PC-9 (cell line): Measurements from ENCODE around the gene SLC35G6. TPM values are rescaled to one million over a fixed set of nuclear protein-coding genes. Genes with fewer than 3 reads are reported as not detected.
"Not testable (repeated sequence)": the region's sequence is repeated elsewhere in the genome, so short reads cannot be mapped to it uniquely, and the experiment has no call there.

Experiments
- BruUV-seq: library from RNA; stranded (reverse); fragments of 400-500 nt; replicated peaks from 2 replicates; lab custom pipeline; 2021; lab: Mats Ljungman, UMichigan
- CTCF ChIA-PET: fragments of 300-600 bp; sonication (Branson Sonifier 250); formaldehyde crosslinking; loops from one replicate; lab custom pipeline; 2022; ENCODE audit warnings: antibody characterized with exemption; lab: Charles Lee
- POLR2A ChIA-PET: fragments of 300-600 bp; sonication (Branson Sonifier 250); formaldehyde crosslinking; loops from one replicate; lab custom pipeline; 2022; ENCODE audit warnings: antibody characterized with exemption; ENCODE audit not compliant: unreplicated experiment; lab: Charles Lee
- DNase-seq, 2 experiments: peaks; one replicate each; pipeline versions ENCODE4 v3.0.0 to v3.0.0-alpha.2; 2015 to 2022; ENCODE audit warnings: mixed read lengths in 1 of 2
- H2AFZ ChIP-seq: fragments of 200-600 bp; sonication (generic); 2 replicates; pipeline ENCODE4 v1.8.1; 2017; ENCODE audit warnings: antibody characterized with exemption
- H3F3A ChIP-seq: fragments of 200-600 bp; sonication (generic); 2 replicates; pipeline ENCODE4 v1.8.1; 2017; ENCODE audit warnings: antibody characterized with exemption, mild to moderate bottlenecking, low read depth; ENCODE audit not compliant: insufficient read depth
- H3K27ac ChIP-seq: fragments of 200-600 bp; sonication (generic); 2 replicates; pipeline ENCODE4 v1.6.1; 2016; ENCODE audit warnings: mixed run types
- H3K27me3 ChIP-seq: fragments of 200-600 bp; sonication (generic); 2 replicates; pipeline ENCODE4 v1.6.1; 2016; ENCODE audit warnings: low read depth, mixed run types; ENCODE audit not compliant: insufficient read depth
- H3K36me3 ChIP-seq: fragments of 200-600 bp; sonication (generic); 2 replicates; pipeline ENCODE4 v1.6.1; 2016; ENCODE audit warnings: low read depth, mixed run types
- H3K4me1 ChIP-seq: fragments of 200-600 bp; sonication (generic); replicated peaks from 2 replicates; pipeline ENCODE4 v1.6.1; 2016; ENCODE audit warnings: mixed run types; ENCODE audit not compliant: insufficient read depth
- H3K4me2 ChIP-seq: fragments of 200-600 bp; sonication (generic); 2 replicates; pipeline ENCODE4 v1.6.1; 2017; ENCODE audit warnings: mixed run types
- H3K4me3 ChIP-seq: fragments of 200-600 bp; sonication (generic); 2 replicates; pipeline ENCODE4 v1.6.1; 2016; ENCODE audit warnings: mixed run types
- H3K79me2 ChIP-seq: fragments of 200-600 bp; sonication (generic); 2 replicates; pipeline ENCODE4 v1.6.1; 2017; ENCODE audit warnings: low read depth, mixed run types
- H3K9me2 ChIP-seq: fragments of 200-600 bp; sonication (generic); 2 replicates; pipeline ENCODE4 v1.8.1; 2017; ENCODE audit warnings: mild to moderate bottlenecking; ENCODE audit not compliant: insufficient read depth
- H3K9me3 ChIP-seq: fragments of 200-600 bp; sonication (generic); 2 replicates; pipeline ENCODE4 v1.8.1; 2016; ENCODE audit warnings: low read depth; ENCODE audit not compliant: insufficient read depth
- H4K20me1 ChIP-seq: fragments of 200-600 bp; sonication (generic); 2 replicates; pipeline ENCODE4 v1.8.1; 2017; ENCODE audit not compliant: insufficient read depth
- CTCF ChIP-seq: fragments of 200-600 bp; sonication (generic); conservative IDR thresholded peaks from 2 replicates; pipeline ENCODE4 v1.6.1; 2017; ENCODE audit warnings: mixed run types, antibody characterized with exemption, mild to moderate bottlenecking, moderate library complexity
- EZH2 ChIP-seq: fragments of 200-600 bp; sonication (generic); IDR thresholded peaks from 2 replicates; pipeline ENCODE4 v1.8.0; 2017; ENCODE audit warnings: antibody characterized with exemption, low read depth
- intact Hi-C: fragments of 100-400 bp; cut with micrococcal nuclease; formaldehyde crosslinking; loops from one replicate; pipeline ENCODE4 v1.10.0; 2022; ENCODE audit not compliant: unreplicated experiment
- total RNA-seq: library from RNA; stranded (reverse); gene quantifications from 2 replicates; pipeline ENCODE4 v1.2.3, GENCODE V29; 2021

The SLC35G6 gene
- total RNA-seq, 1 experiment from 2014 or later = not detected

DNA sequence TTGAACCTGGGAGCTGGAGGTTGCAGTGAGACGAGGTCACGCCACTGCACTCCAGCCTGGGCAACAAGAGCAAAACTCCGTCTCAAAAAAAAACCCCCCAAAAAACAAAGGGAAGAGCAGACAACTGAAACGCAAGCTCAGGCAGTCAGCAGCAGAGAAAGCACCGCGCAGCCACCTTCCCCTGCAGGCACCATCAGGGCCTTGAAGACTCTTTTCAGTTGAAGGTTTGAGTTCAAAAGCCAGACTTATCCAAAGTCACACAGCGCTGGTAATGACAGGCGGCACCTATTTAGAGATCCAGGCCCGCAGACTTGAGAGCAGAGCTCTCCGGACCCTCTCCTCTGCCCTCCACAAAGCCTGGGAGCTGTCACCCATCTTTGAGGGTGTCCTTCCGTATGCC lies 13.0 kb upstream of the SLC35G6 start:
- Histone ChIP-seq H2AFZ (no peak overlapping the region), H3K27ac (no peak overlapping the region)
- POLR2A ChIA-PET = no interaction called here

GRCh38 chr17:7468804-7469389 lies 12.3 kb upstream of the SLC35G6 start:
- Histone ChIP-seq H4K20me1 (no peaks in the 10 kb centered on the region), H3K4me1 (no peaks in the 10 kb centered on the region), H3K27ac (no peak overlapping the region), H3K36me3 (no peaks in the 10 kb centered on the region), H3K9me3 (no peaks in the 10 kb centered on the region), H3K4me2 (no peak overlapping the region), H2AFZ (no peak overlapping the region), H3K27me3 (no peaks in the 10 kb centered on the region), H3F3A (no peaks in the 10 kb centered on the region), H3K79me2 (peaks cover 6% of the 10 kb centered on the region; the same call in 1 of the 2 replicates), H3K4me3 (no peak overlapping the region), H3K9me2 (no peaks in the 10 kb centered on the region)
- ChIA-PET POLR2A (no interaction called here), CTCF (no interaction called here)
- intact Hi-C loops = no loop called here
- BruUV-seq = no TSS peak
- TF ChIP-seq CTCF (no peak), EZH2 (no peak)
- DNase-seq = no peak

More for the DNA sequence above, 13.0 kb upstream of the SLC35G6 start:
- Histone ChIP-seq H3K4me1 (no peaks in the 10 kb centered on the region), H3K36me3 (no peaks in the 10 kb centered on the region), H3K79me2 (0 out of 2 replicates have a peak, but pooled peaks cover under 1% of the 10 kb centered on the region), H3K9me3 (no peaks in the 10 kb centered on the region), H3K4me2 (no peak overlapping the region), H3K27me3 (no peaks in the 10 kb centered on the region), H3K9me2 (no peaks in the 10 kb centered on the region), H4K20me1 (no peaks in the 10 kb centered on the region), H3F3A (no peaks in the 10 kb centered on the region), H3K4me3 (no peak overlapping the region)
- TF ChIP-seq EZH2 = no peak
- TF ChIP-seq CTCF = no peak
- DNase-seq = no peak
- BruUV-seq = no TSS peak
- CTCF ChIA-PET = no interaction called here
- intact Hi-C loops = no loop called here

GRCh38 chr17:7469843-7470242 lies 11.4 kb upstream of the SLC35G6 start:
- CTCF ChIA-PET, H3K4me3 ChIP-seq, BruUV-seq: not testable (repeated sequence)

DNA sequence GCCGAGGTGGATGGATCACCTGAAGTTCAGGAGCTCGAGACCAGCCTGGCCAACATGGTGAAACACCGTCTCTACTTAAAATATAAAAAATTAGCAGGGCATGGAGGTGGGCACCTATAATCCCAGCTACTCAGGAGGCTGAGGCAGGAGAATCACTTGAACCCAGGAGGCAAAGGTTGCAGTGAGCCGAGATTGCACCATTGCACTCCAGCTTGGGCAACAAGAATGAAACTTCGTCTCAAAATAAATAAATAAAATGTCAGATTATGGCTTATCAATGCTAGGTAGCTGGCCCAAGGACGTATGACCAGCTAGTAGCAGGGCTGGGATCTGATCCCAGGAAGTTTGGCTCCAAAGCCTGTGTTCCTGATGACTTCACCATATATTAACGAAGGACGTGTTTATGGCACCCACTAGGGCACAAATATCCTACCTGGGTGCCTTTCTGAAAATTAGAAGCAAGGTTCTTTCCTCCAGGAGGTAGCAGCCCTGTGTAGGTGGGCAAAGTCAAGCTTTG lies 10.7 kb upstream of the SLC35G6 start:
- H3K27me3 ChIP-seq, H3K9me2 ChIP-seq, POLR2A ChIA-PET, H3K27ac ChIP-seq, H3K36me3 ChIP-seq, DNase-seq, H3K4me1 ChIP-seq, H4K20me1 ChIP-seq, H3K4me3 ChIP-seq, CTCF ChIA-PET, BruUV-seq, intact Hi-C loops, H3F3A ChIP-seq, H3K9me3 ChIP-seq, H3K4me2 ChIP-seq, H2AFZ ChIP-seq: not testable (repeated sequence)
- H3K79me2 ChIP-seq = peaks cover 16% of the 10 kb centered on the region

More at GRCh38 chr17:7469843-7470242, 11.4 kb upstream of the SLC35G6 start:
- H3K4me2 ChIP-seq, H3F3A ChIP-seq, intact Hi-C loops, H3K9me2 ChIP-seq, DNase-seq, H2AFZ ChIP-seq, H3K9me3 ChIP-seq, H4K20me1 ChIP-seq, H3K4me1 ChIP-seq, POLR2A ChIA-PET, H3K27me3 ChIP-seq, H3K36me3 ChIP-seq, H3K27ac ChIP-seq: not testable (repeated sequence)
- peaks cover 11% of the 10 kb centered on the region for H3K79me2 ChIP-seq
